NCI-H748 (cell line): ENCODE results near the gene HIP1.
"Not testable (repeated sequence)": the region's sequence is repeated elsewhere in the genome, so short reads cannot be mapped to it uniquely, and the experiment has no call there.

Experiments used
- DNase-seq: peaks from one replicate; lab custom pipeline; 2025; ENCODE audit not compliant: unreplicated experiment; lab: John Stamatoyannopoulos, UW

HIP1 gene

DNA sequence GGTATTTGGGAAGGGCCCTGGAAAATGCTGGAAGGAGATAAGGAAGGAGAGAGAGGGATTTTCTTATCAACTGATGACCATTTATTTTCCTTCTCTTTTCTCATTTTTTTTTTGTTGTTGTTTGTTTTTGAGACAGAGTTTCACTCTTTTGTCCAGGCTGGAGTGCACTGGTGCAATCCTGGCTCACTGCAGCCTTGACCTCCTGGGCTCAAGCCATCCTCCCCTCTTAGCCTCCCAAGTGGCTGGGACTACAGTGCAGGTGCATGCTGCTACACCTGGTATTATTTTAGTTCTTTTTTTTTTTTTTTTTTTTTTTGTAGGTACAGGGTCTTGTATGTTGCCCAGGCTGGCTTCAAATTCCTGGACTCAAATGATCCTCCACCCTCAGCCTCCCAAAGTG lies 52.2 kb downstream of the HIP1 start:
- DNase-seq: no peak

- DNase-seq: not testable (repeated sequence)
Measured at GRCh38 chr7:75682052-75682451, 56.7 kb downstream of the HIP1 start.

DNA sequence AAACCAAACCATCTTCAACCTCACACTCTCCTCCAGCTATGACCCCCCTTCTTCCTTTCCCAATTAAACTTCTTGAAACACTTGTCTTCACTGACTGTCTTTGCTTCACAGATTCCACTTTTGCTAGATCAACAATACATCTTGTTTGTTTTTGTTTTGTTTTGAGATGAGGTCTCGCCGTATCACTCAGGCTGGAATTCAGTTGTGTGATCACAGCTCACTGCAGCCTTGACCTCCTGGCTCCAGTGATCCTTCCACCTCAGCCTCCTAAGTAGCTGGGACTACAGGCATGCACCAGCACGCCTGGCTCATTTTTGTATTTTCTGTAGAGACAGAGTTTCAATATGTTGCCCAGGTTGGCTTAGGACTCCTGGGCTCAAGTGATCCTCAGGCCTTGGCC lies 59.7 kb downstream of the HIP1 start:
- DNase-seq: no peak

- DNase-seq: no peak
Measured at GRCh38 chr7:75669579-75669978, 69.2 kb downstream of the HIP1 start.

GRCh38 chr7:75667938-75668337 lies 70.8 kb downstream of the HIP1 start:
- DNase-seq: no peak

- no peak for DNase-seq
Measured at GRCh38 chr7:75663302-75663907, 75.3 kb downstream of the HIP1 start.

GRCh38 chr7:75662579-75663301 lies 76.0 kb downstream of the HIP1 start:
- DNase-seq: no peak

DNA sequence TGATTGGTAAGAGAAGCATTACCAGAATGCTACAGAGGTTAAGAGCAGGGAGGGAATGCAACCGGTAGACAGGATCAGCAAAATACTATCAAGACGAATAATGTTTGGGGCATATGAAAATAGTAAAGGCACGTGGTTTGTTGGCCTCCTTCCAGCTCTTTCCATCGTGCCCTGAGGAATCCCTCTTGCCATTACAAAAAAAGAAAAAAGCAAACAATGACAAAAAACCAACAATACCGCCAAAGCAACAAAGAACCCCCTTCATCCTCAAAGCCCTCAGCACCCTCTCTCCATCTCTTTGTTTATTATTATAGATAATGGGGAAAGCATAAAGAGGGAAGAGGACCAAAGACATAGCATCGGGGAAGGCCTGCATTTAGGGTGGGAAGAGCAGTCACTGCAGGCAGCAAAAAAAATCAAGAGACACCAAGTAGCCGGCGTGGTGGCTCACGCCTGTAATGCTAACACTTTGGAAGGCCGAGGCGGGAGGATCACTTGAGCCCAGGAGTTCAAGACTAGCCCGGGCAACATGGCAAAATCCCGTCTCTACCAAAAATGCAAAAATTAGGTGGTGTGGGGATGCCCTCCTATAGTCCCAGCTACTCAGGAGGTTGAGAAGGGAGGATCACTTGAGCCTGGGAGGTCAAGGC lies 78.0 kb downstream of the HIP1 start:
- no peak for DNase-seq

DNA sequence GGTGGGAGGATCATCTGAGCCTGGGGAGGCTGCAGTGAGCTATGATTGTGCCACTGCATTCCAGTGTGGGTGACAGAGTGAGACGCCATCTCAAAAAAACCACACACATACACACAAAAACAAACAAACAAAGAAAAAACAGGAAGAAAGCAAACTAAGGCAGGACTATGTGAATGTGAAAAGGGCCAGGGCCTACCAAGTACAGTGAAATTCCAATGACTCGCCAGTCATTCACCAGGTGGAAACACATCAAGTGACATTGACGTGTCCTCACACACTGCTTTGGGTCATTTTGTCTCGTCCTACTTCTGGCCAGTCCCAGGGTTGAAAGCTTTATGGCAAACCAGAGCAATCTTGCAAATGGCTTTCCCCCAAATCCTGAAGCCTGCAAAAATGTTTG lies 79.9 kb downstream of the HIP1 start:
- DNase-seq: no peak

GRCh38 chr7:75658369-75658768 lies 80.4 kb downstream of the HIP1 start:
- no peak for DNase-seq

DNA sequence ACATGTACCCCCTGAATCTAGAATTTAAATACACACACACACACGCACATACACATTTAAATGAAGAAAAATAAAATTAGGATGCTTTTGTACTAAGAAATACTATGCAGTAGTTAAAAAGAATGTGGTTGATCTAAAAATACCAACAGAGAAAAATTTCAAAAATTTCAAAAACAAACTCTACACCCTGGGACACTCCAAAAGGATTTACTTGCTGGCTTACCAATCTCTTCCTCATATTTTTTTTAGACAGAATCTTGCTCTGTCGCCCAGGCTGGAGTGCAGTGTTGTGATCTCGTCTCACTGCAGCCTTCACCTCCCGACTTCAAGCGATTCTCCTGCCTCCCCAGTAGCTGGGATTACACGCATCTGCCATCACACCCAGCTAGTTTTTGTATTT lies 80.9 kb downstream of the HIP1 start:
- DNase-seq: no peak

- no peak for DNase-seq
Measured at GRCh38 chr7:75656740-75657139, 82.0 kb downstream of the HIP1 start.

DNA sequence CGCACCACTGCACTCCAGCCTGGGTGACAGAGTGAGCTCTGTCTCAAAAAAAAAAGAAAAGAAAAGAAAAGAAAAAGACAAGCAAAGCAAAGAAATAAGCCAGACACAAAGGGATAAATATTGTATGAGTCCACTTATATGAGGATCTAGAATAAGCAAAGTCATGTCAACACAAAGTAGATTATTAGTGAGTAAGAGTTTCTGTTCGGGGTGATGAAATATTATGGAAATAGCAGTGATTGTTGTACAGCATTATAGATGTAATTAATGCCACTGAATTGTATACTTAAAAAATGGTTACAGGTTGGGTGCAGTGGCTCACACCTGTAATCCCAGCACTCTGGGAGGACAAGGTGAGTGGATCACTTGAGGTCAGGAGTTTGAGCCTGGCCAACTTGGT lies 83.2 kb downstream of the HIP1 start:
- no peak for DNase-seq

DNA sequence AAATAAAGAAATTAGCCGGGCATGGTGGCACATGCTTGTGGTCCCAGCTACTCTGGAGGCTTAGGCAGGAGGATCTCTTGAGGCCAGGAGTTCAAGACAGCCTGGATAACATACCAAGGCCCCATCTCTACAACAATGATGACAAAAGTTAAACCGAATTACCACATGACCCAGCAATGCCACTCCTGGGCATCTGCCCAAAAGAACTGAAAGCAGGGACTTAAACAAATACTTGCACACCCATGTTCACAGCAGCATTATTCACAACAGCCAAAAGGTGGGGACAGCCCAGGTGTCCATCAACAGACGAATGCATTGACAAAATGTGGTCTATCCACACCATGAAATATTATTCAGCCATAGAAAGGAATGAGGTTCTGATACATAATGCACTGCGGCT lies 83.9 kb downstream of the HIP1 start:
- DNase-seq: no peak

GRCh38 chr7:75653651-75654050 lies 85.1 kb downstream of the HIP1 start:
- DNase-seq: no peak

DNA sequence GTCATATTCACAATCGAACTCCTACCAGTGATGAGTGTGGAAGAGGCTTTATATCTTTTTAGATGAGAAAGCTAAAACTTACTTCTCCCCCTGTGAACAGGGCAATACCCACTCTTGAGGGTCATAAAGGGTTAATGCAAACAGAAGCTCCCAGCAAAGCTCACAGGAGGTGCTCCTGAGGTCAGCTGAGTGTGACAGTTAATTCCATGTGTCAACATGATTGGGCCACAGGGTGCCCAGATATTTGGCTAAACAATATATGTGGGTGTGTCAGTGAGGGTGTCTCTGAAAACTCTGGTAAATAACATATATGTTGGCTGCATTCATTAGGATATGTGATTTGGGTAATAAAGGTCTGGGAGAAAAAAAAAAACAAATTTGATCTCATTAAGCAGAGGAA lies 86.0 kb downstream of the HIP1 start:
- DNase-seq: peak; percentile 11

DNA sequence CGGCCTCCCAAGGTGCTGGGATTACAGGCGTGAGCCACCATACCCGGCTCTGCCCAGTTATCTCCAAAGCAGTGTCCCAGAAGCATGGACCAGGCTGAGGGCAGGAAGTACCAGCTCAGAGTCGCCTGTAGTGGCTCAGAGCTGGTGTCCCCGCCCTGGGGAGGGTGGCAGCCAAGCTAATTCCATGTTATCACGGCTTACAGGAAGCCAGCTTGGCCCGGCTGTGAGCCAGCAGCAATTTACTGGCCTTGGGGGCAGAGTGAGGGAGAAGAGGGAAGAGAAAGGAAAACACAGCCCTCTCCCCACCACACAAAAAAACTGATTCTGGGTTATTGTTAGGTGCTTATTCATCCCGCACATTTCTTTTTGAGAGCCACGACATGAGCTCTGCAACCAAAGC lies 88.1 kb downstream of the HIP1 start:
- no peak for DNase-seq

- DNase-seq: no peak
Measured at GRCh38 chr7:75650062-75650461, 88.7 kb downstream of the HIP1 start.

- peak; percentile 15 for DNase-seq
Measured at GRCh38 chr7:75649462-75649861, 89.3 kb downstream of the HIP1 start.

DNA sequence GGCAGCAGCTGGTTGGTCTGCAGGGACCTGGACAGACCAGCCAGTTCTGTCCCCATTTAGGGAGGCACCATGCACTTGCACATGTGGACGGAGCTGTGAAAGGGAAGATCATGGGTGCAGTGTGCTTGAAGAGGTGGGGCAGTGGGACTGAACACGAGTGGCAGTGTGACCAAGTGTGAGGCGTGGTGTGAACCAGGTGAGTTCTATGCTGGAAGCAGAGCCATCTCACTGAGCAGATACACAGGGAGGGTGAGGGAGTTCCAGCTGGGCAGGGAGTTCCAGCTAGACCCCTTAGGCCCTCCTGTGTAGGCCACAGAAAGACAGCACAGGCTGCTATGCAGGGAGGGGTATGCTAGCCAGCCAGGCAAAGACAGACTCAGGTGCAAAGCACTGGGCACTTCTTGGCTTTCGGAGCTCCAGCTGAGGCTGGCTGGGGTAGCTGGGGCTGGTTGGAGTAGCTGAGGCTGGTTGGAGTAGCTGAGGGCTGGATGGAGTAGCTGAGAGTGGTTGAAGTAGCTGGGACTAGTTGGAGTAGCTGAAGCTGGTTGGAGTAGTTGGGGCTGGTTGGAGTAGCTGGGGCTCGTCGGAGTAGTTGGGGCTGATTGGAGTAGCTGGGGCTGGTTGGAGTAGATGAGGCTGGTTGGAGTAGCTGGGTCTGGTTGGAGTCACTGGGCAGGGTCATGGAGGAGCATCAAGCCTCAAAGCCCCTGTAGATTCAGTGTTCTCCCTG lies 90.9 kb downstream of the HIP1 start:
- DNase-seq: no peak

DNA sequence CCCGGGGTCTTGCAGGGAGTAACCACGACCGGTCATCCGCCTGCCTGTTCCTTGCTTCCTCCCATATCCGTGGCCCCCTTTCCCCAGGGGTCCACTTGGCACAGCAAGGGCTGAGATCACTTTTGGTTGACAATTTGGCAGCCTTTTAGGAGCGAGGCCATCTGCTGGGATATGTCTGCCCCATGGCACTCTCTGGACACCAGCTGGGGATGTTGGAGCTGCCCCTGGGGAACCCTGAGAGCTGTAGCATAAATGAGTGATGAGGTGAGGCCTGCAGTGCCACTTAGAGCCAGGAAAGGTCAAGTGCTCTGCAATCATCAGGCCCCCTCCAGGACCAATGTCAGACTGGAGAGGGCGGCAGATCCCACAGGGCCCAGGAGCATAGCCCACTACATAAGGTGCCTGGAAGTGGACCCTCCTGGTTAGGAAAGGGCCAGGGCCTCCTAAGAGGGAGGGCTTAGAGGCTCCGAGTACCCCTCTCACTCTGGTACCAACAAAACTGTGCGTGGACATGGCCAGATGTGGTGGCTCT lies 92.1 kb downstream of the HIP1 start:
- no peak for DNase-seq

GRCh38 chr7:75645570-75645969 lies 93.2 kb downstream of the HIP1 start:
- no peak for DNase-seq
